GM23338 (cell line): ENCODE measurements around the gene ZFP36L1. TPM values are rescaled to one million over a fixed set of nuclear protein-coding genes. Genes with fewer than 3 reads are reported as not detected.
A peak's percentile ranks its signal among the peaks of the same experiment; 100 is the strongest.

Experiments used
- ATAC-seq: fragments of 200-7000 bp; cut with Tn5 transposase; 3 replicates; pipeline ENCODE4 v1.9.1; 2020
- DNase-seq: peaks from one replicate; pipeline ENCODE4 v3.0.0-alpha.2; 2015; ENCODE audit warnings: low spot score
- H2AFZ ChIP-seq: fragments of 200-600 bp; sonication (generic); 2 replicates; pipeline ENCODE4 v1.8.0; 2016; ENCODE audit warnings: antibody characterized with exemption, mild to moderate bottlenecking, moderate library complexity
- H3F3A ChIP-seq: fragments of 200-600 bp; sonication (generic); replicated peaks from 2 replicates; pipeline ENCODE4 v1.8.0; 2017; ENCODE audit warnings: antibody characterized with exemption, mixed run types, low read depth
- H3K27ac ChIP-seq: fragments of 200-600 bp; sonication (generic); 2 replicates; pipeline ENCODE4 v1.6.1; 2016; ENCODE audit warnings: low read depth
- H3K27me3 ChIP-seq: fragments of 200-600 bp; sonication (generic); 2 replicates; pipeline ENCODE4 v1.8.0; 2016; ENCODE audit warnings: mild to moderate bottlenecking, mixed run types, moderate library complexity; ENCODE audit not compliant: insufficient read depth
- H3K36me3 ChIP-seq: fragments of 200-600 bp; sonication (generic); 2 replicates; pipeline ENCODE4 v1.8.0; 2016; ENCODE audit warnings: mild to moderate bottlenecking; ENCODE audit not compliant: insufficient read depth
- H3K4me1 ChIP-seq: fragments of 200-600 bp; sonication (generic); 2 replicates; pipeline ENCODE4 v1.8.0; 2016; ENCODE audit warnings: mild to moderate bottlenecking, moderate library complexity; ENCODE audit not compliant: insufficient read depth
- H3K4me2 ChIP-seq: fragments of 200-600 bp; sonication (generic); 2 replicates; pipeline ENCODE4 v1.7.1; 2017; ENCODE audit warnings: mixed run types
- H3K4me3 ChIP-seq: fragments of 200-600 bp; sonication (generic); 2 replicates; pipeline ENCODE4 v1.6.1; 2016; ENCODE audit warnings: mixed run types
- H3K79me2 ChIP-seq: fragments of 200-600 bp; sonication (generic); replicated peaks from 2 replicates; pipeline ENCODE4 v1.8.0; 2017; ENCODE audit warnings: mild to moderate bottlenecking; ENCODE audit not compliant: insufficient read depth
- H3K9me2 ChIP-seq: fragments of 200-600 bp; sonication (generic); 2 replicates; pipeline ENCODE4 v1.8.0; 2017; ENCODE audit not compliant: insufficient read depth
- H4K20me1 ChIP-seq: fragments of 200-600 bp; sonication (generic); replicated peaks from 2 replicates; pipeline ENCODE4 v1.8.0; 2017; ENCODE audit warnings: mild to moderate bottlenecking; ENCODE audit not compliant: insufficient read depth
- H3K27ac Mint-ChIP-seq: 2 replicates; pipeline ENCODE4 v1.8.0; 2020; ENCODE audit warnings: inconsistent platforms, mild to moderate bottlenecking, moderate library complexity, mixed read lengths
- H3K27me3 Mint-ChIP-seq: 3 replicates; pipeline ENCODE4 v1.8.0; 2022; ENCODE audit warnings: low read depth, mild to moderate bottlenecking, moderate library complexity, mixed read lengths, inconsistent platforms; ENCODE audit not compliant: insufficient read depth, poor library complexity
- H3K36me3 Mint-ChIP-seq: 3 replicates; pipeline ENCODE4 v1.8.0; 2021; ENCODE audit warnings: low read depth, mild to moderate bottlenecking, inconsistent platforms, moderate library complexity, mixed read lengths
- H3K4me1 Mint-ChIP-seq: 3 replicates; pipeline ENCODE4 v1.8.0; 2020; ENCODE audit warnings: mild to moderate bottlenecking, inconsistent platforms, mixed read lengths
- H3K4me3 Mint-ChIP-seq: 3 replicates; pipeline ENCODE4 v1.8.0; 2021; ENCODE audit warnings: moderate library complexity, mild to moderate bottlenecking, inconsistent platforms, mixed read lengths
- H3K9me3 Mint-ChIP-seq: 3 replicates; pipeline ENCODE4 v1.8.0; 2020; ENCODE audit warnings: moderate library complexity, mild to moderate bottlenecking, inconsistent platforms, mixed read lengths
- CREB1 ChIP-seq: fragments of 250-450 bp; sonication (Bioruptor Pico); IDR thresholded peaks from 2 replicates; pipeline ENCODE4 v1.5.0; 2020; ENCODE audit warnings: low read depth, mild to moderate bottlenecking, moderate library complexity
- EZH2 ChIP-seq: fragments of 200-600 bp; sonication (generic); IDR thresholded peaks from one replicate; pipeline ENCODE4 v1.8.0; 2017; ENCODE audit warnings: antibody characterized with exemption, mild to moderate bottlenecking, low read depth; ENCODE audit not compliant: unreplicated experiment
- EZH2phosphoT487 ChIP-seq: fragments of 200-600 bp; sonication (generic); IDR thresholded peaks from one replicate; pipeline ENCODE4 v1.8.1; 2018; ENCODE audit warnings: antibody characterized with exemption; ENCODE audit not compliant: unreplicated experiment
- JUNB ChIP-seq: IDR thresholded peaks from one replicate; pipeline ENCODE4 v1.6.1; 2016; ENCODE audit warnings: antibody characterized with exemption; ENCODE audit not compliant: unreplicated experiment
- NANOG ChIP-seq: IDR thresholded peaks from 2 replicates; pipeline ENCODE4 v1.6.1; 2016; ENCODE audit warnings: antibody characterized with exemption, borderline replicate concordance
- POLR2AphosphoS5 ChIP-seq: IDR thresholded peaks from 2 replicates; pipeline ENCODE4 v1.6.1; 2016; ENCODE audit warnings: antibody characterized with exemption, low read depth
- STAT1 ChIP-seq: IDR thresholded peaks from one replicate; pipeline ENCODE4 v1.6.1; 2016; ENCODE audit warnings: antibody characterized with exemption; ENCODE audit not compliant: unreplicated experiment
- ZNF114 ChIP-seq: fragments of 250-450 bp; sonication (Bioruptor Pico); IDR thresholded peaks from 2 replicates; pipeline ENCODE4 v1.5.0; 2020; ENCODE audit warnings: mild to moderate bottlenecking, moderate library complexity
- ZNF331 ChIP-seq: fragments of 250-450 bp; sonication (Bioruptor Pico); IDR thresholded peaks from 2 replicates; pipeline ENCODE4 v1.5.0; 2020; ENCODE audit warnings: low read depth, mild to moderate bottlenecking, moderate library complexity
- polyA plus RNA-seq: library from polyadenylated mRNA; unstranded; fragments of >200 nt; fragmentation: Nextera tagmentation; extraction: Ambion mirVana; gene quantifications from 2 replicates; pipeline ENCODE4 v1.2.1, GENCODE V29; 2016
- total RNA-seq: library from RNA; depleted of rRNA; stranded (reverse); fragments of >200 nt; shearing (Covaris generic); gene quantifications from 2 replicates; pipeline ENCODE4 v1.2.3, GENCODE V29; 2014
- TF ChIP-seq, protein P1 (sequence below): IDR thresholded peaks from 2 replicates; pipeline ENCODE4 v1.6.1; 2016; ENCODE audit warnings: antibody characterized with exemption
- TF ChIP-seq, protein P2 (sequence below): fragments of 250-450 bp; sonication (Bioruptor Pico); IDR thresholded peaks from 2 replicates; pipeline ENCODE4 v1.5.0; 2020; ENCODE audit warnings: mild to moderate bottlenecking, moderate library complexity
- TF ChIP-seq, protein P3 (sequence below), 2 experiments: fragments of 200-600 bp in 1 of 2; sonication (generic) in 1 of 2; conservative IDR thresholded peaks; 2 replicates each; pipeline versions ENCODE4 v1.5.1 to v1.6.1; 2016 to 2017; ENCODE audit warnings: antibody characterized with exemption in 2 of 2, low read depth in 2 of 2, mild to moderate bottlenecking in 2 of 2, moderate library complexity in 1 of 2
- TF ChIP-seq, protein P4 (sequence below): IDR thresholded peaks from one replicate; pipeline ENCODE4 v1.6.1; 2018; ENCODE audit warnings: antibody characterized with exemption; ENCODE audit not compliant: unreplicated experiment

Gene ZFP36L1
- total and polyA plus RNA-seq, 2 experiments from 2014 or later, result 148 to 382 TPM

DNA sequence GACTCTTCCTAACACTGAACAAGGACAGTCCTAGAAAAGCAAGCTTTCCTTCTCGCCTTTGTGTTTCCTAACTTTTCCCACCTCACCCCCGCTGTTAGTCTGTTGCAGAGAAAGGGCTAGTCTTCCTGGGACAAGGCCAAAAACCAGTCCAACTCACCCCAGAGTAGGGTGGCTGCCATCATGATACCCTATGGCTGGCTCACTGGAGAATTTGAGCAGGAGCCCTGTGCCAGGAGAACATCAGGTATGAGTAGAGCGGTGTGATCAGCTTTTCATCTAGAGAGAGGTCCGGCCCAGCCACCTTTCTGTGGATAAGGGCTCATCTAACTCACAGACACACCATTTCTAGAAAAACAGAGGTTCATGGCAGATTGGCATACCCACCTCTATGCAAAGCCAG lies 16.7 kb upstream of the ZFP36L1 start:
- H3K9me2 ChIP-seq, result peaks cover 14% of the 10 kb centered on the region; the same call in 1 of the 2 replicates
- peaks cover 29% of the 10 kb centered on the region for H3K4me1 ChIP-seq
- H3K36me3 ChIP-seq, result no peaks in the 10 kb centered on the region
- H3K27me3 Mint-ChIP-seq, result peaks cover 18% of the 10 kb centered on the region
- H3K4me3 ChIP-seq, result no peak overlapping the region
- no peak overlapping the region for H3K4me3 Mint-ChIP-seq
- no peak overlapping the region for H3K27ac ChIP-seq
- no peaks in the 10 kb centered on the region for H3K27me3 ChIP-seq
- H3K4me1 Mint-ChIP-seq, result peaks cover 36% of the 10 kb centered on the region
- no peak overlapping the region for H3K4me2 ChIP-seq
- H3K79me2 ChIP-seq, result no peaks in the 10 kb centered on the region
- H3K36me3 Mint-ChIP-seq, result peaks cover 12% of the 10 kb centered on the region
- H3K9me3 Mint-ChIP-seq, result peaks cover 6% of the 10 kb centered on the region
- H4K20me1 ChIP-seq, result no peaks in the 10 kb centered on the region
- ATAC-seq (no peak), DNase-seq (no peak)
- H3F3A ChIP-seq, result no peaks in the 10 kb centered on the region
- H3K27ac Mint-ChIP-seq, result no peak overlapping the region
- TF ChIP-seq JUNB, result no peak
- no peak for TF ChIP-seq CREB1
- TF ChIP-seq POLR2AphosphoS5, result no peak
- TF ChIP-seq STAT1, result no peak
- TF ChIP-seq, protein P1, sequence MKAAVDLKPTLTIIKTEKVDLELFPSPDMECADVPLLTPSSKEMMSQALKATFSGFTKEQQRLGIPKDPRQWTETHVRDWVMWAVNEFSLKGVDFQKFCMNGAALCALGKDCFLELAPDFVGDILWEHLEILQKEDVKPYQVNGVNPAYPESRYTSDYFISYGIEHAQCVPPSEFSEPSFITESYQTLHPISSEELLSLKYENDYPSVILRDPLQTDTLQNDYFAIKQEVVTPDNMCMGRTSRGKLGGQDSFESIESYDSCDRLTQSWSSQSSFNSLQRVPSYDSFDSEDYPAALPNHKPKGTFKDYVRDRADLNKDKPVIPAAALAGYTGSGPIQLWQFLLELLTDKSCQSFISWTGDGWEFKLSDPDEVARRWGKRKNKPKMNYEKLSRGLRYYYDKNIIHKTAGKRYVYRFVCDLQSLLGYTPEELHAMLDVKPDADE, result no peak
- TF ChIP-seq, protein P2, sequence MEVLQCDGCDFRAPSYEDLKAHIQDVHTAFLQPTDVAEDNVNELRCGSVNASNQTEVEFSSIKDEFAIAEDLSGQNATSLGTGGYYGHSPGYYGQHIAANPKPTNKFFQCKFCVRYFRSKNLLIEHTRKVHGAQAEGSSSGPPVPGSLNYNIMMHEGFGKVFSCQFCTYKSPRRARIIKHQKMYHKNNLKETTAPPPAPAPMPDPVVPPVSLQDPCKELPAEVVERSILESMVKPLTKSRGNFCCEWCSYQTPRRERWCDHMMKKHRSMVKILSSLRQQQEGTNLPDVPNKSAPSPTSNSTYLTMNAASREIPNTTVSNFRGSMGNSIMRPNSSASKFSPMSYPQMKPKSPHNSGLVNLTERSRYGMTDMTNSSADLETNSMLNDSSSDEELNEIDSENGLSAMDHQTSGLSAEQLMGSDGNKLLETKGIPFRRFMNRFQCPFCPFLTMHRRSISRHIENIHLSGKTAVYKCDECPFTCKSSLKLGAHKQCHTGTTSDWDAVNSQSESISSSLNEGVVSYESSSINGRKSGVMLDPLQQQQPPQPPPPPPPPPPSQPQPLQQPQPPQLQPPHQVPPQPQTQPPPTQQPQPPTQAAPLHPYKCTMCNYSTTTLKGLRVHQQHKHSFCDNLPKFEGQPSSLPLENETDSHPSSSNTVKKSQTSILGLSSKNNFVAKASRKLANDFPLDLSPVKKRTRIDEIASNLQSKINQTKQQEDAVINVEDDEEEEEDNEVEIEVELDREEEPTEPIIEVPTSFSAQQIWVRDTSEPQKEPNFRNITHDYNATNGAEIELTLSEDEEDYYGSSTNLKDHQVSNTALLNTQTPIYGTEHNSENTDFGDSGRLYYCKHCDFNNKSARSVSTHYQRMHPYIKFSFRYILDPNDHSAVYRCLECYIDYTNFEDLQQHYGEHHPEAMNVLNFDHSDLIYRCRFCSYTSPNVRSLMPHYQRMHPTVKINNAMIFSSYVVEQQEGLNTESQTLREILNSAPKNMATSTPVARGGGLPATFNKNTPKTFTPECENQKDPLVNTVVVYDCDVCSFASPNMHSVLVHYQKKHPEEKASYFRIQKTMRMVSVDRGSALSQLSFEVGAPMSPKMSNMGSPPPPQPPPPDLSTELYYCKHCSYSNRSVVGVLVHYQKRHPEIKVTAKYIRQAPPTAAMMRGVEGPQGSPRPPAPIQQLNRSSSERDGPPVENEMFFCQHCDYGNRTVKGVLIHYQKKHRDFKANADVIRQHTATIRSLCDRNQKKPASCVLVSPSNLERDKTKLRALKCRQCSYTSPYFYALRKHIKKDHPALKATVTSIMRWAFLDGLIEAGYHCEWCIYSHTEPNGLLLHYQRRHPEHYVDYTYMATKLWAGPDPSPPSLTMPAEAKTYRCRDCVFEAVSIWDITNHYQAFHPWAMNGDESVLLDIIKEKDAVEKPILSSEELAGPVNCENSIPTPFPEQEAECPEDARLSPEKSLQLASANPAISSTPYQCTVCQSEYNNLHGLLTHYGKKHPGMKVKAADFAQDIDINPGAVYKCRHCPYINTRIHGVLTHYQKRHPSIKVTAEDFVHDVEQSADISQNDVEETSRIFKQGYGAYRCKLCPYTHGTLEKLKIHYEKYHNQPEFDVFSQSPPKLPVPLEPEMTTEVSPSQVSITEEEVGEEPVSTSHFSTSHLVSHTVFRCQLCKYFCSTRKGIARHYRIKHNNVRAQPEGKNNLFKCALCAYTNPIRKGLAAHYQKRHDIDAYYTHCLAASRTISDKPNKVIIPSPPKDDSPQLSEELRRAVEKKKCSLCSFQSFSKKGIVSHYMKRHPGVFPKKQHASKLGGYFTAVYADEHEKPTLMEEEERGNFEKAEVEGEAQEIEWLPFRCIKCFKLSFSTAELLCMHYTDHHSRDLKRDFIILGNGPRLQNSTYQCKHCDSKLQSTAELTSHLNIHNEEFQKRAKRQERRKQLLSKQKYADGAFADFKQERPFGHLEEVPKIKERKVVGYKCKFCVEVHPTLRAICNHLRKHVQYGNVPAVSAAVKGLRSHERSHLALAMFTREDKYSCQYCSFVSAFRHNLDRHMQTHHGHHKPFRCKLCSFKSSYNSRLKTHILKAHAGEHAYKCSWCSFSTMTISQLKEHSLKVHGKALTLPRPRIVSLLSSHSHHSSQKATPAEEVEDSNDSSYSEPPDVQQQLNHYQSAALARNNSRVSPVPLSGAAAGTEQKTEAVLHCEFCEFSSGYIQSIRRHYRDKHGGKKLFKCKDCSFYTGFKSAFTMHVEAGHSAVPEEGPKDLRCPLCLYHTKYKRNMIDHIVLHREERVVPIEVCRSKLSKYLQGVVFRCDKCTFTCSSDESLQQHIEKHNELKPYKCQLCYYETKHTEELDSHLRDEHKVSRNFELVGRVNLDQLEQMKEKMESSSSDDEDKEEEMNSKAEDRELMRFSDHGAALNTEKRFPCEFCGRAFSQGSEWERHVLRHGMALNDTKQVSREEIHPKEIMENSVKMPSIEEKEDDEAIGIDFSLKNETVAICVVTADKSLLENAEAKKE (CRISPR knock-in tag), result no peak
- TF ChIP-seq, protein P3, sequence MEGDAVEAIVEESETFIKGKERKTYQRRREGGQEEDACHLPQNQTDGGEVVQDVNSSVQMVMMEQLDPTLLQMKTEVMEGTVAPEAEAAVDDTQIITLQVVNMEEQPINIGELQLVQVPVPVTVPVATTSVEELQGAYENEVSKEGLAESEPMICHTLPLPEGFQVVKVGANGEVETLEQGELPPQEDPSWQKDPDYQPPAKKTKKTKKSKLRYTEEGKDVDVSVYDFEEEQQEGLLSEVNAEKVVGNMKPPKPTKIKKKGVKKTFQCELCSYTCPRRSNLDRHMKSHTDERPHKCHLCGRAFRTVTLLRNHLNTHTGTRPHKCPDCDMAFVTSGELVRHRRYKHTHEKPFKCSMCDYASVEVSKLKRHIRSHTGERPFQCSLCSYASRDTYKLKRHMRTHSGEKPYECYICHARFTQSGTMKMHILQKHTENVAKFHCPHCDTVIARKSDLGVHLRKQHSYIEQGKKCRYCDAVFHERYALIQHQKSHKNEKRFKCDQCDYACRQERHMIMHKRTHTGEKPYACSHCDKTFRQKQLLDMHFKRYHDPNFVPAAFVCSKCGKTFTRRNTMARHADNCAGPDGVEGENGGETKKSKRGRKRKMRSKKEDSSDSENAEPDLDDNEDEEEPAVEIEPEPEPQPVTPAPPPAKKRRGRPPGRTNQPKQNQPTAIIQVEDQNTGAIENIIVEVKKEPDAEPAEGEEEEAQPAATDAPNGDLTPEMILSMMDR (conservative IDR thresholded peaks at IDR 0.05; ENCODE audit: low read depth in 2 of 2), result no peak
- TF ChIP-seq ZNF331 (CRISPR knock-in tag), result no peak
- no peak for TF ChIP-seq EZH2
- TF ChIP-seq ZNF114 (CRISPR knock-in tag), result no peak
- TF ChIP-seq, protein P4, sequence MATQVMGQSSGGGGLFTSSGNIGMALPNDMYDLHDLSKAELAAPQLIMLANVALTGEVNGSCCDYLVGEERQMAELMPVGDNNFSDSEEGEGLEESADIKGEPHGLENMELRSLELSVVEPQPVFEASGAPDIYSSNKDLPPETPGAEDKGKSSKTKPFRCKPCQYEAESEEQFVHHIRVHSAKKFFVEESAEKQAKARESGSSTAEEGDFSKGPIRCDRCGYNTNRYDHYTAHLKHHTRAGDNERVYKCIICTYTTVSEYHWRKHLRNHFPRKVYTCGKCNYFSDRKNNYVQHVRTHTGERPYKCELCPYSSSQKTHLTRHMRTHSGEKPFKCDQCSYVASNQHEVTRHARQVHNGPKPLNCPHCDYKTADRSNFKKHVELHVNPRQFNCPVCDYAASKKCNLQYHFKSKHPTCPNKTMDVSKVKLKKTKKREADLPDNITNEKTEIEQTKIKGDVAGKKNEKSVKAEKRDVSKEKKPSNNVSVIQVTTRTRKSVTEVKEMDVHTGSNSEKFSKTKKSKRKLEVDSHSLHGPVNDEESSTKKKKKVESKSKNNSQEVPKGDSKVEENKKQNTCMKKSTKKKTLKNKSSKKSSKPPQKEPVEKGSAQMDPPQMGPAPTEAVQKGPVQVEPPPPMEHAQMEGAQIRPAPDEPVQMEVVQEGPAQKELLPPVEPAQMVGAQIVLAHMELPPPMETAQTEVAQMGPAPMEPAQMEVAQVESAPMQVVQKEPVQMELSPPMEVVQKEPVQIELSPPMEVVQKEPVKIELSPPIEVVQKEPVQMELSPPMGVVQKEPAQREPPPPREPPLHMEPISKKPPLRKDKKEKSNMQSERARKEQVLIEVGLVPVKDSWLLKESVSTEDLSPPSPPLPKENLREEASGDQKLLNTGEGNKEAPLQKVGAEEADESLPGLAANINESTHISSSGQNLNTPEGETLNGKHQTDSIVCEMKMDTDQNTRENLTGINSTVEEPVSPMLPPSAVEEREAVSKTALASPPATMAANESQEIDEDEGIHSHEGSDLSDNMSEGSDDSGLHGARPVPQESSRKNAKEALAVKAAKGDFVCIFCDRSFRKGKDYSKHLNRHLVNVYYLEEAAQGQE, result no peak
- TF ChIP-seq NANOG, result no peak
- no peak for TF ChIP-seq EZH2phosphoT487
- H2AFZ ChIP-seq, result 0 out of 2 replicates have a peak overlapping the region, but pooled peaks have one; percentile 14
